GM04503 (cell line): ENCODE measurements around the gene GLIPR2.
"Not testable (repeated sequence)": the region's sequence is repeated elsewhere in the genome, so short reads cannot be mapped to it uniquely, and the experiment has no call there.

ENCODE experiments used
- DNase-seq: peaks from one replicate; pipeline ENCODE4 v3.0.0-alpha.2; 2012; ENCODE audit warnings: low read depth

GLIPR2 gene

GRCh38 chr9:36144309-36145232 is 8.0 kb downstream of the GLIPR2 start:
- DNase-seq = no peak

- DNase-seq = no peak
Measured at GRCh38 chr9:36145970-36146369, 9.4 kb downstream of the GLIPR2 start.

GRCh38 chr9:36146651-36147050 is 10.1 kb downstream of the GLIPR2 start:
- DNase-seq = no peak

- no peak for DNase-seq
Measured at GRCh38 chr9:36147441-36148175, 11.1 kb downstream of the GLIPR2 start.

- DNase-seq = peak; percentile 85
Measured at GRCh38 chr9:36148311-36149051, 11.9 kb downstream of the GLIPR2 start.

DNA sequence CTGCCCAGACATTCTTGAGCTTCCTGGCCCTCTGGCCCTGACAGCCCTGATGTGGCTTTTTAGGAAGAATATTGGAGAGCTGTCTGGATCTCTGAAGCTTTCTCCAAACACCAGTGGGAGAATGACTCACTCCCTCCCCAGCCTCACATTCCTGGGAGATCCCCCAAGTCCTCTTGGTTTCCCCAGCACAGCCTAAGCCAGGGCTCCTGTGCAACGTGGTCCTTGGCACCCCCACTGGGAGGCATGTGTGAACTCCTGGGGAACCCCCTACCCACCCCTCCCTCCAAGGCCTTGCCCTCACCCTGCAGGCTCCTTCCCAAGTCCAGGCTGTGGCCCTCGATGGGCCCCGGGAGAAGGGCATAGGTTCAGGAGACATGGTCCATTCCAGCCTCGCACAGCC is 12.7 kb downstream of the GLIPR2 start:
- no peak for DNase-seq

- no peak for DNase-seq
Measured at GRCh38 chr9:36150574-36151315, 14.2 kb downstream of the GLIPR2 start.

GRCh38 chr9:36151316-36152210 is 15.0 kb downstream of the GLIPR2 start:
- DNase-seq = no peak

DNA sequence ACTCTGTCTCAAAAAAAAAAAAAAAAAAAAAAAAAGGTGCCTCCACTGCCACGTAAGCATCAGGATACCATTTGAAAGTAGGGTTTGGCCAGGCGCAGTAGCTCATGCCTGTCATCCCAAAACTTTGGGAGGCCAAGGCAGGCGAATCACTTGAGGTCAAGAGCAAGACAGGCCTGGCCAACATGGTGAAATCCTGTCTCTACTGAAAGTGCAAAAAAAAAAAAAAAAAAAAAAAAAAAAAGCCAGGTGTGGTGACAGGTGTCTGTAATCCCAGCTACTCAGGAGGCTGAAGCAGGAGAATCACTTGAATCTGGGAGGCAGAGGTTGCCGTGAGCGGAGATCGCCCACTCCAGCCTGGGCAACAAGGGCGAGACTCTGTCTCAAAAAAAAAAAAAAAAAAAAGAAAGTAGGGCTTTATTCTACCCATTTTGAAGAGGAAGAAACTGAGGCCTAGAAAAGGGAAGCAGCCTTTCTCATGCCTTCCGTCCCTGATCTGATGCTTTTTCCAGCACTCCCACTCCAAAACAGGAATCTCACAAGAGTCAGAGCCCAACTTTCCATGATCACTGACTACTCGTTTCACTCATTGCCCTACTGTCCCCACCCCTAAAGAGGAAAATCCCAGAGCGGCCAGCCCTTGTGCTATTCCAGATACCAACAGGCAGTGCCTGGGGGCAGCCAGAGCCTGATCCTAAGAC is 16.4 kb downstream of the GLIPR2 start:
- DNase-seq = no peak

DNA sequence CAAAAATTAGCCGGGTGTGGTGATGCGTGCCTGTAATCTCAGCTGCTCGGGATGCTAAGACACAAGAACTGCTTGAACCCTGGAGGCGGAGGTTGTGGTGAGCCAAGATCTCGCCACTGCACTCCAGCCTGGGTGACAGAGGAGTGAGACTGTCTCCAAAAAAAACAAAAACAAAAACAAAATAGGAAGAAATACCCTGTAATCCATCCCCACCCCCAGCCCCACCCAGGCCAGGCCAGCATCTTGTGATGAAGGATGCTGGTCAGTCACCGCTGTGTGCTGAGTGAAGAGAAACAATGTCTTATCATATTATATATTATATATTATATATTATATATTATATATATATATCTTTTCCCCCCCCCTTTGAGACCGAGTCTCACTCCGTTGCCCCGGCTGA is 17.2 kb downstream of the GLIPR2 start:
- no peak for DNase-seq

DNA sequence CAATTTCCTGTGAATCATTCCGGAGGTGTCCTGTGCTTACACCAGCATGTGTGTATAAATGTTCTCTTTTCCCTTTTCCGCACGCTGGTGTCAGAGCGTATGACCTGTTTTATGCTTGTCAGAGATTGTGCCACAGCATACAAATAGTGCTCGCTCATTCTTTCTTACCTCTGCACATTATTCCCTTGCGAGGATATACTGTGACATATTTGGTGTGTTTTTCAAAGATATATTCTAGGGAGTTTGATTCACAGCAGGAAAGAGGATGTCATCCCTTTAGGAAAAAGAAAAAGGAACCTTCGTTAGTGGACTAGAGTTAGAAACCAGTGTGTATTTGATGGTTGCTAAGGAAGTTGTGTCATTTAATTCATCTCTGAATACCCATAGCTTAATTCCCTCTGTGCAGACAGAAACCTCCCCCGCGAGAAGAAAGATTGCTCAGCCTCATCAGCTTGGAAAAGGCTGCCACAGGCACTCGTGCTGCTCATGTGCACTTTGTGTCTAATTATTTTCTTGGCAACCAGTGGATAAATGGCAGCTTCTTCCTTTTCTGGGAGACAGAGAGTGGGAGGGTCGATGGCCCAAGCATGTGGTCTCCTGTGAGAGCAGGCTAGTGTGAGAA is 17.9 kb downstream of the GLIPR2 start:
- no peak for DNase-seq

GRCh38 chr9:36156116-36156515 is 19.6 kb downstream of the GLIPR2 start:
- DNase-seq = no peak

DNA sequence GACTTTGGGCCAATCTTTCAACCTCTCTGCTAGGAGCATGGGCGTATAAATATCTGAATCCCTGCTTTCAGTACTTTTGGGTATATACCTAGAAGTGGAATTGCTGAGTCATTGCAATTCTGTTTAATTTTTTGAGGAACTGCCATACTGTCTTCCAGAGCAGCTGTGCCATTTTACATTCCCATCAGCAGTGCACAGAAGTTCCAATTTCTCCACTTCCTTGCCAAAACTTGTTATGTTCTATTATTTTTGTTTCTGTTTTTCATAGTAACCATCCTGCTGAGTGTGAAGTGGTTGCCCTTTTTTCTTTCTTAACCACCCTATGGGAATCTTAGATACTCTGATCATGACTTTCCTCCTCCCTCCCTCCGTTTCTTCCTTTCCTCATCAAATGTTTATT is 21.6 kb downstream of the GLIPR2 start:
- DNase-seq = no peak

DNA sequence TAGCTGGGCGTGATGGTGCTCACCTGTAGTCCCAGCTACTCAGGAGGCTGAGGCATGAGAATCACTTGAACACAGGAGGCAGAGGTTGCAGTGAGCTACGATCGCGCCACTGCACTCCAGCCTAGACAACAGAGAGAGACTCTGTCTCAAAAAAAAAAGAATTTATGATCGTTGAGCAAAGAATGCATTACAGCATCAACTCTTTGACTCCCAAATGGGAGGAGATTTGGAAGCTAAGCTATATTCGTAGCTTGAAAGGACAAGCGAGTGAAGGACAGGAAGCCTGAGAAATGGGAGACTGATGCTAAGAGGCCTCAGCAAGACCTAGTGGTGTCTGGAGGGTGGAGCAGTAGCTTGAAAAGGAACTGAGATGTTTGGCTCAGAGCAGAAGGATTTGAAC is 22.4 kb downstream of the GLIPR2 start:
- no peak for DNase-seq

- not testable (repeated sequence) for DNase-seq
Measured at GRCh38 chr9:36159509-36159908, 23.0 kb downstream of the GLIPR2 start.

DNA sequence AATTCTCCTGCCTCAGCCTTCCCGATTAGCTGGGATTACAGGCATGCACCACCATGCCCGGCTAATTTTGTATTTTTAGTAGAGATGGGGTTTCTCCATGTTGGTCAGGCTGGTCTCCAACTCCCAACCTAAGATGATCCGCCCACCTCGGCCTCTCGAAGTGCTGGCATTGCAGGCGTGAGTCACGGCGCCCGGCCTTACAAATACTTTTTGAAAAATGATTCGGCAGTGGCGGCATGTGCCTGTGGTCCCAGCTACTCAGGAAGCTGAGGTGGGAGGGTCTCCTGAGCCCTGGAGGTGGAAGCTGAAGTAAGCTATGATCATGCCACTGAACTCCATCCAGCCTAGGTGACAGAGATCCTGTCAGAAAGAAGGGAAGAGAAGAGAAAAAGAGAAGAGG is 23.6 kb downstream of the GLIPR2 start:
- DNase-seq = not testable (repeated sequence)

- DNase-seq = no peak
Measured at GRCh38 chr9:36161187-36161586, 24.7 kb downstream of the GLIPR2 start.

DNA sequence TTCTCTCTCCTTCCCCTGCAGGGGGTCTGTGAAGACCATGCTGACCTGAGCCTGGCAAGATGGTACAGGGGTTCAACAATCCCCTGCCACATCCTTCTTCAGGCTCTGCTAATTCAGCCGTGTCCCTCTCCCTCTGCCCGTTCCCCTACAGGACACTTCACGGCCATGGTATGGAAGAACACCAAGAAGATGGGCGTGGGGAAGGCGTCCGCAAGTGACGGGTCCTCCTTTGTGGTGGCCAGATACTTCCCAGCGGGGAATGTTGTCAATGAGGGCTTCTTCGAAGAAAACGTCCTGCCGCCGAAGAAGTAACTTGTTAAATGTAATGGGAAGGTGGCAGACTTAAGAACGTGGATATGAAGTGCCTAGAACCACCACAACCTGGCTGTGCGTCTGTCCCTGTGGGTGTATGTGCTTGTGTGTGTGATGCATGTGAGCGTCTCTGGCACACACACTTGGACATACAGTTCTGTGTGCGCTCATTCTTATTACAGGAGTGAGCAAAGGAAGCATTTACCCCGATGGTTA is 25.7 kb downstream of the GLIPR2 start:
- no peak for DNase-seq

GRCh38 chr9:36163049-36163785 is 26.7 kb downstream of the GLIPR2 start:
- DNase-seq = no peak
